ENCODE data around the gene AADACL3. TPM values are rescaled to one million over a fixed set of nuclear protein-coding genes. Genes with fewer than 3 reads are reported as not detected.

Gene AADACL3
- not detected in 2 replicates for total RNA-seq

DNA sequence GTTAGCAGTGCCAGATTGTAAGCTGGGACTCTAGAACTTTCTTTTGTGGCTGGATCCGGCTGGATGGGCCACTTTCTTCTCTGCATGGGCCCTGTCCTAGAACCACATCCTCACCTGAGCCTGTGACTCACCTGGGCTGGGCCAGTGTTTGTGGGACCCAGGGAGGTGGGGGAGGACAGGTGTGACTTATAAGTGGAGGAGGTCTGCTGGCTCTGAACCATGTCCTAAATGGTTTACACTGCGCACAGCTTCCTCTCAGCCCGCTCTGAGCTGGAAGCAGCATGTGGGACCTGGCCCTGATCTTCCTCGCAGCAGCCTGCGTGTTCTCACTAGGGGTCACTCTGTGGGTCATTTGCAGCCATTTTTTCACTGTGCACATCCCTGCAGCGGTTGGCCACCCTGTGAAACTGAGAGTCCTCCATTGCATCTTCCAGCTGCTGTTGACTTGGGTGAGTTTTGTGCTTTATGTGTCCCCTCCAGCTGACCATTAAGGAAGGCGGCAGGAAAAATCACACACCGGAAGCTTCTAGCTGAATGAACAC lies at the start of gene AADACL3:
TSS of gene AADACL3 (plus strand) at position 215 of the 542 bp plus-strand sequence. CDS start at position 282, 67 bp downstream.

GRCh38 chr1:12745992-12746323 lies 30.0 kb downstream of the AADACL3 start, which contains the start of gene CFAP107:
Gene CFAP107 (plus strand): TSS chr1:12746200. CDS start chr1:12746431, 231 bp downstream.

DNA sequence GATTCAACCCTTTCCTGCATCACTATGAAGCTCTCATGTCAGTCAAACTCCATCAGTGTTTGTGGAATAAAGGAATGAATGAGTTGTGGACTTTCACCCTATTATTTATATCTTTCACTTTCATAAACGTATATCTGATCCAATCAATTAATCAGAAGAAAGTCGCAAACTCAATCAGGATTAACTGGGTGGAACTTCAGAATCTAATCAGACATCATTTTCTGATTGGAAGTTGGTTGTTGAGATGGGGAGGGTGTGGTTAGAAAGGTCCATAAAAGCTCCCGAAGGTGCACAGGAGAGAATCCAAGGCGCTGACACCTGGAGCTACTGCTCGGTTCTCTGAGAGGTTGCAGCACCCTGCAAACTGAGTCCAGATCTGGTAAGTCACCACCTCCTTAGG lies 57.5 kb downstream of the AADACL3 start, which contains the start of gene PRAMEF12:
TSS of gene PRAMEF12 (plus strand) at position 301 of the 400 bp plus-strand sequence. CDS start 1,130 bp downstream, outside the sequence.

Other genes starting within 250 kb of the AADACL3 start
- gene DHRS3, start 97.9 kb upstream of the AADACL3 start, total RNA-seq: 48.9 and 69.3 TPM in 2 replicates
- not detected in 2 replicates for gene AADACL4, start 72.0 kb upstream of the AADACL3 start, total RNA-seq
- gene CFAP107, start 30.1 kb downstream of the AADACL3 start, total RNA-seq: not detected in 2 replicates
- not detected in 2 replicates for gene PRAMEF12, start 57.6 kb downstream of the AADACL3 start, total RNA-seq
- gene PRAMEF1, start 75.3 kb downstream of the AADACL3 start, total RNA-seq: not detected in 2 replicates
- gene PRAMEF11, start 115.3 kb downstream of the AADACL3 start, total RNA-seq: not detected in 2 replicates
- not detected in 2 replicates for gene HNRNPCL1, start 132.6 kb downstream of the AADACL3 start, total RNA-seq
- not detected in 2 replicates for gene PRAMEF2, start 141.0 kb downstream of the AADACL3 start, total RNA-seq
- gene PRAMEF4, start 170.1 kb downstream of the AADACL3 start, total RNA-seq: not detected in 2 replicates
- not detected in 2 replicates for gene PRAMEF10, start 182.2 kb downstream of the AADACL3 start, total RNA-seq
- gene PRAMEF7, start 200.5 kb downstream of the AADACL3 start, total RNA-seq: not detected in 2 replicates
- gene PRAMEF6, start 231.5 kb downstream of the AADACL3 start, total RNA-seq: not detected in 2 replicates

Data from tracheal epithelial cell (primary cell).